CD4-positive, alpha-beta T cell (primary cell): ENCODE measurements around the gene CABLES2. TPM values are rescaled to one million over a fixed set of nuclear protein-coding genes. Genes with fewer than 3 reads are reported as not detected.

Source experiments
- ATAC-seq: fragments of 200-7000 bp; cut with Tn5 transposase; one replicate; pipeline ENCODE4 v1.10.0; 2022; ENCODE audit warnings: mild to moderate bottlenecking; ENCODE audit not compliant: poor library complexity
- CTCF ChIA-PET: fragments of 350-600 bp; sonication (Branson Sonifier 250); formaldehyde crosslinking; loops from one replicate; lab custom pipeline; 2021; ENCODE audit warnings: antibody characterized with exemption, inconsistent platforms; lab: Charles Lee
- POLR2A ChIA-PET: fragments of 350-600 bp; sonication (Branson Sonifier 250); formaldehyde crosslinking; loops from one replicate; lab custom pipeline; 2021; ENCODE audit warnings: antibody characterized with exemption, inconsistent platforms; lab: Charles Lee
- DNase-seq, 14 experiments: peaks; one replicate each; pipeline ENCODE4 v3.0.0-alpha.2; 2013 to 2020; ENCODE audit warnings: mixed read lengths in 2 of 14
- H3K27ac ChIP-seq, 2 donors: one replicate each; pipeline versions ENCODE4 v1.5.1 to v1.7.0; 2013; ENCODE audit warnings: low read length in 2 of 2, low read depth in 1 of 2, mild to moderate bottlenecking in 1 of 2
- H3K27me3 ChIP-seq, 2 experiments: 1 replicate in 1 of 2; 2 replicates in 1 of 2; pipeline versions ENCODE4 v1.6.1 to v1.7.0; 2013; ENCODE audit warnings: low read length in 2 of 2, control low read depth in 1 of 2, mild to moderate bottlenecking in 1 of 2, moderate library complexity in 1 of 2; ENCODE audit not compliant: insufficient read depth in 2 of 2, control insufficient read depth in 1 of 2
- H3K36me3 ChIP-seq: one replicate; pipeline ENCODE4 v1.6.1; 2013; ENCODE audit warnings: low read length, control low read depth; ENCODE audit not compliant: insufficient read depth
- H3K4me1 ChIP-seq: one replicate; pipeline ENCODE4 v1.6.1; 2013; ENCODE audit warnings: low read length, control low read depth; ENCODE audit not compliant: insufficient read depth
- H3K4me3 ChIP-seq: one replicate; pipeline ENCODE4 v1.5.1; 2013; ENCODE audit warnings: mild to moderate bottlenecking, low read length, moderate library complexity
- H3K9me3 ChIP-seq, 2 experiments: 1 replicate in 1 of 2; 2 replicates in 1 of 2; pipeline versions ENCODE4 v1.6.1 to v1.7.0; 2013; ENCODE audit warnings: low read length in 2 of 2, mild to moderate bottlenecking in 2 of 2, control low read depth in 1 of 2, moderate library complexity in 1 of 2; ENCODE audit not compliant: control insufficient read depth in 1 of 2, insufficient read depth in 1 of 2
- H3K27ac Mint-ChIP-seq: one replicate; pipeline ENCODE4 v1.8.0; 2020; ENCODE audit warnings: mixed read lengths
- H3K27me3 Mint-ChIP-seq: one replicate; pipeline ENCODE4 v1.8.0; 2021; ENCODE audit warnings: mixed read lengths
- H3K36me3 Mint-ChIP-seq: one replicate; pipeline ENCODE4 v1.8.0; 2021; ENCODE audit warnings: low read depth, mixed read lengths
- H3K4me1 Mint-ChIP-seq: one replicate; pipeline ENCODE4 v1.8.0; 2021; ENCODE audit warnings: low read depth, mixed read lengths
- H3K4me3 Mint-ChIP-seq: one replicate; pipeline ENCODE4 v1.8.0; 2020; ENCODE audit warnings: mild to moderate bottlenecking, mixed read lengths
- H3K9me3 Mint-ChIP-seq: one replicate; pipeline ENCODE4 v1.8.0; 2020; ENCODE audit warnings: mixed read lengths
- intact Hi-C, 2 experiments: fragments of 100-400 bp; cut with DNase I in 1 of 2; cut with micrococcal nuclease in 1 of 2; formaldehyde crosslinking; loops; one replicate each; pipeline versions ENCODE4 v1.15.1 to v1.9.0; 2023 to 2025; cut with DNase I, micrococcal nuclease
- total RNA-seq, 174 experiments: library from RNA in 2 of 174; stranded (reverse) in 2 of 174; gene quantifications; one replicate each; pipeline ENCODE4 v1.2.3 and lab custom pipeline; 2021 to 2026
- TF ChIP-seq, protein P1 (sequence below): fragments of 200-600 bp; IDR thresholded peaks from one replicate; pipeline ENCODE4 v1.8.0; 2022; ENCODE audit warnings: antibody characterized with exemption, mild to moderate bottlenecking

CABLES2 gene
- total RNA-seq, 2 experiments from 2014 or later, result 4.4 TPM

DNA sequence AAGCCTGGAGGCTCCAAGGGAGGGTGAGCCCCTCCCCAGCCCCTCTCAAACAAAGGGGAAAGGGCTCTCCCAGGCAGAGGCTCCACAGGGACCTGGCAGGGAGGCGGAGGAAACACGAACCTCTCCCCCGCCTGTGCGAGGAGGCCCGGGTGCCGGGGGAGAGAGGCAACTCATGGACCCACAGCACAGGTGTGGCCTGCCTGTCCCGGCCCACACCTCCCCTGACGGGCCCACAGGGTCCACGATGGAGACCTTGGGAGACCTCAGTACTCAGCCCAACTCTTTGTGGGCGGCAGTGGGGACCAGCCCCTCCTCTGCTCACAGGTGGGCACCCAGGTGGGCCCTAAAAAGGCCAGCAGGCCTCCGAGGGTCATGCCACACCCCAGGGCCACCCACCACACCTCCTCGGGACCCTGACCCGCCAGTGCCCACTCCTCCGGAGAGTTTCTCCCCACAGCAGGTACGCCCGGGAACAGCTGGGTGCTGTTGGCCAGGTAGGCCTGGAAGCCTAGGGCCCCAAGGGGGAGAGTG, 52.2 kb downstream of the CABLES2 start:
- CTCF ChIA-PET, result no interaction called here
- POLR2A ChIA-PET, result no interaction called here
- Mint-ChIP-seq H3K27ac (no peak overlapping the region), H3K4me1 (no peaks in the 10 kb centered on the region), H3K27me3 (no peaks in the 10 kb centered on the region), H3K4me3 (no peak overlapping the region), H3K9me3 (no peaks in the 10 kb centered on the region), H3K36me3 (no peaks in the 10 kb centered on the region)
- Histone ChIP-seq H3K27ac (no peak overlapping the region), H3K36me3 (no peaks in the 10 kb centered on the region), H3K9me3 (peaks cover 0 to 7% of the 10 kb centered on the region in 2 experiments), H3K4me1 (no peaks in the 10 kb centered on the region), H3K27me3 (peaks cover 5 to 8% of the 10 kb centered on the region in 2 experiments), H3K4me3 (no peak overlapping the region)
- intact Hi-C loops, result no loop called here
- DNase-seq (no peak), ATAC-seq (no peak)
- TF ChIP-seq, protein P1, sequence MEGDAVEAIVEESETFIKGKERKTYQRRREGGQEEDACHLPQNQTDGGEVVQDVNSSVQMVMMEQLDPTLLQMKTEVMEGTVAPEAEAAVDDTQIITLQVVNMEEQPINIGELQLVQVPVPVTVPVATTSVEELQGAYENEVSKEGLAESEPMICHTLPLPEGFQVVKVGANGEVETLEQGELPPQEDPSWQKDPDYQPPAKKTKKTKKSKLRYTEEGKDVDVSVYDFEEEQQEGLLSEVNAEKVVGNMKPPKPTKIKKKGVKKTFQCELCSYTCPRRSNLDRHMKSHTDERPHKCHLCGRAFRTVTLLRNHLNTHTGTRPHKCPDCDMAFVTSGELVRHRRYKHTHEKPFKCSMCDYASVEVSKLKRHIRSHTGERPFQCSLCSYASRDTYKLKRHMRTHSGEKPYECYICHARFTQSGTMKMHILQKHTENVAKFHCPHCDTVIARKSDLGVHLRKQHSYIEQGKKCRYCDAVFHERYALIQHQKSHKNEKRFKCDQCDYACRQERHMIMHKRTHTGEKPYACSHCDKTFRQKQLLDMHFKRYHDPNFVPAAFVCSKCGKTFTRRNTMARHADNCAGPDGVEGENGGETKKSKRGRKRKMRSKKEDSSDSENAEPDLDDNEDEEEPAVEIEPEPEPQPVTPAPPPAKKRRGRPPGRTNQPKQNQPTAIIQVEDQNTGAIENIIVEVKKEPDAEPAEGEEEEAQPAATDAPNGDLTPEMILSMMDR, result no peak

DNA sequence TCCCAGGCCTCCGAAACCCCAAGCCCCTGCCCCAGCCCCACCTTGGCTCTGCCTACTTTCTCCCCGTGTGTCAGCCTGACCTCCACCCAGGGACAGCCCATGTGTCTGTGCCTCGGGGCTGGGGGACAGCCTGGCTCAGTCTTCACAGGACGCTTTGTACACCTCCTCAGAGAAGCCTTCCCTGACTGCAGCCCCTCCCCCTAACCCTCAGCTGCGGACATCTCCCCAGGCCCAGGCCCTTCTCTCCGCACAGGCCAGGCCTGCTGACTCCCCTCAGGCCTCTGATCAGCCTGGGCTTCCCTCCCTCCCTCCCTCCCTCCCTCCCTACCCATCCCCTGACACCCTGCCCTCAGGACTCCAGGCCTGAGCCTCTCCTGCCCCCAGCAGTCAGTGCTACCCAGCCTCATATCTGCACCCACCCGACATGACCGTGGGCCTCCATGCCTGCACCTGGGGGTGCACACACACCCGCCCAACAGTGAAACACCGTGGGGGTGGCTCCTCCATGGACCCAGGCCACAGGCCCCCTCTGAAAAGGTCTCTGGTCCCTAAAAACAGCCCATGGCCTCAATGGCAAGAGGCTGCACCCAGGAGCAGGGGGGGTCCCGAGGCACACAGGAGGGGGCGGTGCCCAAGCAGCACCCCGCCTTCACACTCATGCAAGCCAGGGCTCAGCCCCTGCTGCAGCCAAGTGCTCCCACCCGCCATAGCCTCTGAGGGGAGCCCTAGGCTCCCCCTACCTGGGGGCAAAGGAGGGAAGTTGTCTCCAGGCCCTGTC, 52.9 kb downstream of the CABLES2 start:
- Histone ChIP-seq H3K27ac (no peak overlapping the region), H3K27me3 (peaks cover 5 to 8% of the 10 kb centered on the region in 2 experiments), H3K4me1 (no peaks in the 10 kb centered on the region), H3K36me3 (no peaks in the 10 kb centered on the region), H3K4me3 (no peak overlapping the region), H3K9me3 (peaks cover 0 to 6% of the 10 kb centered on the region in 2 experiments)
- TF ChIP-seq, protein P1, result no peak
- intact Hi-C loops, result no loop called here
- ChIA-PET CTCF (no interaction called here), POLR2A (no interaction called here)
- DNase-seq, result no peak
- Mint-ChIP-seq H3K27me3 (no peaks in the 10 kb centered on the region), H3K4me1 (no peaks in the 10 kb centered on the region), H3K9me3 (no peaks in the 10 kb centered on the region), H3K4me3 (no peak overlapping the region), H3K36me3 (no peaks in the 10 kb centered on the region), H3K27ac (no peak overlapping the region)
- ATAC-seq, result no peak

DNA sequence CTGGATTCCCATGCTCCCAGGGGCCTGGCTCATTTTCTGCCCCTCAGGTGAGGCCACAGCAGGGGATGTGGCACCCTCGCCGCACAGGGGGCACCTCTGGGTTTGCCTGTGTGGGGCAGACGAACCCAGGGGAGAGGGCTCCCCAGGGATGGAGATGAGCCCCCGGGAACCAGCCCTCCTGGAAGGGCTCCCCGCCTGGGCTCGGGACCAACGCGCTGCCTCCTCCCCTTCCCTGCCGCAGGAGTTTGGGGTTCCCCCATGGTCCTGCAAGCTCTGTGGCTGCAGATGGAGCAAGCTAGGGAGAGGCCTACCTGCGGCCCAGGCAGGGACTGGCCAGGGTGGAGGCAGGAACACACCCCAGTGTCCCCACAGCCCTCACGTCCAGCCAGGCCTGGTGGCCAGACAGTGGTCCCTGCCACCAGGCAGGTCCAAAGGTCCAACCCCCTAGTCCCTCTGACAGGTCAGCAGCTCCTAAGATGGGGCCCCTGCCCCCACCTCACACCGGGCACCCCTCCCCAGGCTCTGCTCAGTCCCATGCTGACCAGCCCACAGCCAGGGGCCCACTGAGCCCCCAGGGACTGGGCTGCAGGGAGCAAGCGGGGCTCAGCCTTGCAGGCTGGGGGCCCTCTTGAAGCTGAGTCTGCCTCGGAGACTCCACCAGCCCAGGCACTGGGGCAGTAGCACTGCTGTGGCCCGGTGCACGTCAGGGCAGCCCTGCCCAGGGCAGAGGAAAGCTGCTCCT, 53.6 kb downstream of the CABLES2 start:
- peaks cover 5 to 8% of the 10 kb centered on the region in 2 experiments for H3K27me3 ChIP-seq
- ChIA-PET POLR2A (no interaction called here), CTCF (no interaction called here)
- H3K4me3 ChIP-seq, result no peak overlapping the region
- no peak for ATAC-seq
- H3K27ac ChIP-seq, result no peak overlapping the region
- intact Hi-C loops, result no loop called here
- Mint-ChIP-seq H3K36me3 (no peaks in the 10 kb centered on the region), H3K4me1 (no peaks in the 10 kb centered on the region), H3K27ac (no peak overlapping the region), H3K4me3 (no peak overlapping the region), H3K27me3 (no peaks in the 10 kb centered on the region), H3K9me3 (peaks cover 3% of the 10 kb centered on the region)
- TF ChIP-seq, protein P1, result no peak
- H3K4me1 ChIP-seq, result no peaks in the 10 kb centered on the region
- H3K9me3 ChIP-seq, result peaks cover 0 to 6% of the 10 kb centered on the region in 2 experiments
- DNase-seq, result no peak
- H3K36me3 ChIP-seq, result no peaks in the 10 kb centered on the region
